Stomach (tissue), 9 donors: ENCODE data around the gene FMC1. TPM values are rescaled to one million over a fixed set of nuclear protein-coding genes. Genes with fewer than 3 reads are reported as not detected.
"Not testable (repeated sequence)": the region's sequence is repeated elsewhere in the genome, so short reads cannot be mapped to it uniquely, and the experiment has no call there.

Source experiments
- DNase-seq, 2 donors: peaks; one replicate each; pipeline versions ENCODE4 v3.0.0 to v3.0.0-alpha.2; 2013 to 2019
- H3K27ac ChIP-seq, 5 donors: fragments of 200-600 bp in 4 of 5; sonication (generic) in 4 of 5; one replicate each; pipeline ENCODE4 v1.5.1; 2013 to 2019; ENCODE audit warnings: mild to moderate bottlenecking in 1 of 5, moderate library complexity in 1 of 5
- H3K27me3 ChIP-seq, 3 donors: fragments of 200-600 bp; sonication (generic); one replicate each; pipeline ENCODE4 v1.5.1; 2017 to 2019; ENCODE audit warnings: mixed run types in 1 of 3
- H3K36me3 ChIP-seq, 4 donors: fragments of 200-600 bp; sonication (generic); 1 replicate in 3 of 4; 2 replicates in 1 of 4; pipeline ENCODE4 v1.5.1; 2016 to 2019
- H3K4me1 ChIP-seq, 4 donors: fragments of 200-600 bp; sonication (generic); one replicate each; pipeline ENCODE4 v1.5.1; 2016 to 2019
- H3K4me3 ChIP-seq, 4 donors: fragments of 200-600 bp; sonication (generic) in 3 of 4; one replicate each; pipeline ENCODE4 v1.5.1; 2016 to 2019; ENCODE audit warnings: mild to moderate bottlenecking in 1 of 4
- H3K9me3 ChIP-seq, 4 donors: fragments of 200-600 bp; sonication (generic); one replicate each; pipeline ENCODE4 v1.5.1; 2016 to 2019
- EP300 ChIP-seq: sonication (generic); formaldehyde crosslinking; IDR thresholded peaks from one replicate; pipeline ENCODE4 v1.6.1; 2017; ENCODE audit warnings: antibody characterized with exemption
- POLR2A ChIP-seq, 4 donors: fragments of 450-650 bp; IDR thresholded peaks; one replicate each; pipeline ENCODE4 v1.6.1; 2016; ENCODE audit warnings: antibody characterized with exemption in 4 of 4, control low read depth in 2 of 4, mild to moderate bottlenecking in 1 of 4, moderate library complexity in 1 of 4
- POLR2AphosphoS5 ChIP-seq, 3 donors: sonication (generic); formaldehyde crosslinking; IDR thresholded peaks; one replicate each; pipeline ENCODE4 v1.6.1; 2016; ENCODE audit warnings: antibody characterized with exemption in 3 of 3
- WGBS, 5 donors: extraction: QIAGEN DNeasy Blood & Tissue Kit in 3 of 5; methylation state at CpG; one replicate each; pipeline versions ENCODE4 v1.1.5 to v1.1.7; 2013 to 2018; 5-methylcytosine and 5-hydroxymethylcytosine counted together
- intact Hi-C: fragments of 100-400 bp; cut with DNase I; formaldehyde crosslinking; loops from one replicate; pipeline ENCODE4 v1.15.1; 2023; ENCODE audit warnings: low total_unique reads
- polyA plus RNA-seq, 3 donors: library from polyadenylated mRNA; stranded (reverse); fragments of 200-250 nt; gene quantifications; one replicate each; pipeline ENCODE4 v1.2.3, GENCODE V29; 2013
- total RNA-seq, 5 donors: library from RNA; depleted of rRNA; stranded (reverse); fragments of >200 nt; gene quantifications; one replicate each; pipeline versions ENCODE4 v1.1.0 to v1.2.3, GENCODE V29; 2014 to 2016
- TF ChIP-seq, protein P1 (sequence below), 7 experiments: fragments of 450-650 bp in 4 of 7; fragments of 200-600 bp in 3 of 7; sonication (generic) in 3 of 7; IDR thresholded peaks; one replicate each; pipeline ENCODE4 v1.5.1; 2016 to 2019; ENCODE audit warnings: antibody characterized with exemption in 7 of 7, control low read depth in 2 of 7, mild to moderate bottlenecking in 1 of 7
- donor health status: healthy with polysubstance abuse.
- donor health status: Bipolar disorder and iron deficiency.
- donor health status: healthy.

FMC1 gene
- total and polyA plus RNA-seq, 8 donors: 6.2 to 42.6 (median 13.6) TPM; not detected in 1

DNA sequence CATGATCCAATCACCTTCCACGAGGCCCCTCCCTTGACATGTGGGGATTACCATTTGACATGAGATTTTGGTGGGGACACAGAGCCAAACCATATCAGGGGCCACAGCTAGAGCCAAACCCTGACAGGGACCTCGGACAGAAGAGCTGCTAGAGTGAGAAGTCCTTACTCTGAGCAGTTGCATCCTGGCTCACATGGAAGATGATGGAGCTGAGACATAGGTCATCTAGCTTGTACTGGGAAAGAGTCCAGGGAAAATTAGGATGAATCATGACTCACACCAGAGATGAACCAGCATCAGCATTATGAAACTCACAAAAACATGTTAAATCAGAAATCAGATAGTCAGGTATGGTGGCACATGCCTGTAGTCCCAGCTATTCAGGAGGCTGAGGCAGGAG, 12.8 kb upstream of the FMC1 start:
- TF ChIP-seq POLR2A (IDR thresholded peaks at IDR 0.05): no peak
- no peak for TF ChIP-seq POLR2AphosphoS5 (IDR thresholded peaks at IDR 0.05)
- TF ChIP-seq, protein P1, sequence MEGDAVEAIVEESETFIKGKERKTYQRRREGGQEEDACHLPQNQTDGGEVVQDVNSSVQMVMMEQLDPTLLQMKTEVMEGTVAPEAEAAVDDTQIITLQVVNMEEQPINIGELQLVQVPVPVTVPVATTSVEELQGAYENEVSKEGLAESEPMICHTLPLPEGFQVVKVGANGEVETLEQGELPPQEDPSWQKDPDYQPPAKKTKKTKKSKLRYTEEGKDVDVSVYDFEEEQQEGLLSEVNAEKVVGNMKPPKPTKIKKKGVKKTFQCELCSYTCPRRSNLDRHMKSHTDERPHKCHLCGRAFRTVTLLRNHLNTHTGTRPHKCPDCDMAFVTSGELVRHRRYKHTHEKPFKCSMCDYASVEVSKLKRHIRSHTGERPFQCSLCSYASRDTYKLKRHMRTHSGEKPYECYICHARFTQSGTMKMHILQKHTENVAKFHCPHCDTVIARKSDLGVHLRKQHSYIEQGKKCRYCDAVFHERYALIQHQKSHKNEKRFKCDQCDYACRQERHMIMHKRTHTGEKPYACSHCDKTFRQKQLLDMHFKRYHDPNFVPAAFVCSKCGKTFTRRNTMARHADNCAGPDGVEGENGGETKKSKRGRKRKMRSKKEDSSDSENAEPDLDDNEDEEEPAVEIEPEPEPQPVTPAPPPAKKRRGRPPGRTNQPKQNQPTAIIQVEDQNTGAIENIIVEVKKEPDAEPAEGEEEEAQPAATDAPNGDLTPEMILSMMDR (IDR thresholded peaks at IDR 0.05): no peak
- no peak for TF ChIP-seq EP300

DNA sequence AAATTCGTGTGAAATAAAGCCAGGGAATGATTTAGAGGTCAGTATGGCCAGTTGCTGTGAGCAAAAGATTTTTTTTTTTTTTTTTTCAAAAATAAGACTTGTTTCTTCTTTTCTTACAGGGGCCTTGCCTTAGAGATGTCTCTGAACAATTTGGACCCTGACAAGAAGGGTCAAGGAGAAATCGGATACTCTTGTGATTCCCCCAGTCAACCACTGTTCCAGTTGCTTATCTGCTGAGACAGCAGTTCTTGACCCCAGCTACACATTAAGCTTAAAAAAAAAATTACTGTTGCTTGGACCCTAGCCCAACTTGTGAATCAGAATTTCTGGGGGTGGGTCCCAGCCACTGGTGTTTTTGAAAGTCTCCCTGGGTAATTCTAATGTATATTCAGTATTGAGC, 12.0 kb upstream of the FMC1 start:
- Histone ChIP-seq H3K27me3 (no peaks in the 10 kb centered on the region), H3K4me1 (peaks cover 0 to 4% (median 0%) of the 10 kb centered on the region in 4 donors), H3K9me3 (no peaks in the 10 kb centered on the region), H3K36me3 (no peaks in the 10 kb centered on the region), H3K4me3 (no peak overlapping the region), H3K27ac (no peak overlapping the region)
- intact Hi-C loops: no loop called here
- TF ChIP-seq EP300 (no peak), POLR2AphosphoS5 (IDR thresholded peaks at IDR 0.05) (no peak), POLR2A (IDR thresholded peaks at IDR 0.05) (no peak)
- TF ChIP-seq, protein P1 (IDR thresholded peaks at IDR 0.05): no peak
- 39 to 68% (median 55%) methylated on average over 2 of the region's 2 CpGs for WGBS, 5 donors
- DNase-seq: peak in 1 of 2 donors; percentile 13

More for the DNA sequence above, 12.8 kb upstream of the FMC1 start:
- H3K4me1 ChIP-seq: peaks cover 0 to 4% (median 0%) of the 10 kb centered on the region in 4 donors
- no peak overlapping the region for H3K27ac ChIP-seq
- H3K36me3 ChIP-seq: no peaks in the 10 kb centered on the region
- peak in 1 of 2 donors; percentile 12 for DNase-seq
- H3K27me3 ChIP-seq: no peaks in the 10 kb centered on the region
- WGBS, 5 donors: 63 to 80% (median 70%) methylated on average over 2 of the region's 2 CpGs
- no peaks in the 10 kb centered on the region for H3K9me3 ChIP-seq
- H3K4me3 ChIP-seq: no peak overlapping the region
- intact Hi-C loops: no loop called here

DNA sequence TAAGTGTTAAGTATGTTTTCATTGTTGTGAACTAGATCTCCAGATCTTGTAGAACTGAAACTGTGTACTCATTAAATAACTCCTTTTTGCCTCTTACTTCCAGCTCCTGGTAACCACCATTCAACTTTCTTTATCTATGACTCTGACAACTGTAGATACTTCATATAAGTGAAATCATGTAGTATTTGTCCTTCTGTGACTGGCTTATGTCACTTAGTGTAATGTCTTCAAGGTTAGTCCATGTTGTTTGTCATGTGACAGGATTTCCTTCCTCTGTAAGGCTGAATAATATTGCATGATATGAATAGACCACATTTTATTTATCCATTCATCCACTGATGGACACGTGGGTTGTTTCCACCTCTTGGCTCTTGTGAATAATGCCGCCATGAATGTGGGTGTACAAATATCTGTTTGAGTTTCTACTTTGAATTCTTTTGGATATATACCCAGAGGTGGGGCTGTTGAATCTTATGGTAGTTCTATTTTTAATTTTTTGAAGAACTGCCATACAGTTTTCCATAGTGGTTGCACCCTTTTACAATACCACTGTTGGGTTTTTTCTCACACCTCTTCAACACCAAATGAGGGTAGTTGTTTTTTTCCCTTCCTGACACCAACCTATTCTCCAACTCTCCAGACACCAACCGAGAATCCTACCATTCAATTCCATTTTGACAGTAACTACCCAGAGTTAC, 10.7 kb upstream of the FMC1 start:
- intact Hi-C loops: no loop called here
- TF ChIP-seq EP300 (no peak), POLR2A (IDR thresholded peaks at IDR 0.05) (no peak), POLR2AphosphoS5 (IDR thresholded peaks at IDR 0.05) (no peak)
- TF ChIP-seq, protein P1 (IDR thresholded peaks at IDR 0.05): no peak
- no peaks in the 10 kb centered on the region for H3K36me3 ChIP-seq
- H3K4me1 ChIP-seq: peaks cover 0 to 4% (median 0%) of the 10 kb centered on the region in 4 donors
- no peaks in the 10 kb centered on the region for H3K27me3 ChIP-seq
- no peak overlapping the region for H3K27ac ChIP-seq
- DNase-seq: no peak
- no peak overlapping the region for H3K4me3 ChIP-seq
- no peaks in the 10 kb centered on the region for H3K9me3 ChIP-seq
- WGBS, 5 donors: 72 to 86% (median 85%) methylated on average over 3 of the region's 3 CpGs

DNA sequence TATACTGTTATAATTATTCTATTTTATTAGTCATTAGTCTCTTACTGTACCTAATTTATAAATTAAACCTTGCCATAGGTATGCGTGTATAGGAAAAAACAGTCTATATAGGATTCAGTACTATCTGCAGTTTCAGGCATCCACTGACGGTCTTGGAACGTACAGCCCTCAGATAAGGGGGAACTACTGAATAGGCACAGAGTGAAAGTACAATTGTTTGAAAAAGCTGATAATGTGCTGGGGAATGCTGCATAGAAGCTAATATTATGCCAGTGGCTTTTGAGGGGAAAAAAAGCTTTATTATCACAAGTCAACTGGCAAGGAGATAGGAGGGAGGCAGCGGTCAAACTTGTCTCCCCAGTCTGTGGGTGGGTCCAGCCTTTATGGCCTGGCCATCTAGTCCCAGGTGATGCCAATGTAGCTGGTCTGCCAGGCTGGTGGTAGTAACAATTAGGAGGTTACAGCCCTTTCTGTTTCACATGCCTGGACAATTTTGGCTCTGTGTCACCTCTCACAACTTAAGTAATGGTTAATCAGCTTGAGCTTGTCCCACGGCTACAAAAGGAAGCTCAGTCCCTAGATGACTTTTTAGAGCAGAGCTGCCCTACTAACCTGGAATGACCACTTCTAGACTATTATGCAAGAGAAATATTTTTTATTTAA, 8.3 kb upstream of the FMC1 start:
- Histone ChIP-seq H3K9me3 (no peaks in the 10 kb centered on the region), H3K36me3 (no peaks in the 10 kb centered on the region), H3K4me3 (no peak overlapping the region), H3K27me3 (no peaks in the 10 kb centered on the region), H3K27ac (peak overlapping the region in 2 of 5 donors; percentile 1 to 10), H3K4me1 (peaks cover 0 to 4% (median 0%) of the 10 kb centered on the region in 4 donors)
- TF ChIP-seq EP300: no peak
- TF ChIP-seq POLR2A (IDR thresholded peaks at IDR 0.05): no peak
- TF ChIP-seq, protein P1 (IDR thresholded peaks at IDR 0.05): no peak
- no peak for TF ChIP-seq POLR2AphosphoS5 (IDR thresholded peaks at IDR 0.05)
- DNase-seq: peak; percentile 29 to 39
- intact Hi-C loops: no loop called here
- WGBS, 5 donors: 26 to 51% (median 41%) methylated on average over 5 of the region's 5 CpGs

DNA sequence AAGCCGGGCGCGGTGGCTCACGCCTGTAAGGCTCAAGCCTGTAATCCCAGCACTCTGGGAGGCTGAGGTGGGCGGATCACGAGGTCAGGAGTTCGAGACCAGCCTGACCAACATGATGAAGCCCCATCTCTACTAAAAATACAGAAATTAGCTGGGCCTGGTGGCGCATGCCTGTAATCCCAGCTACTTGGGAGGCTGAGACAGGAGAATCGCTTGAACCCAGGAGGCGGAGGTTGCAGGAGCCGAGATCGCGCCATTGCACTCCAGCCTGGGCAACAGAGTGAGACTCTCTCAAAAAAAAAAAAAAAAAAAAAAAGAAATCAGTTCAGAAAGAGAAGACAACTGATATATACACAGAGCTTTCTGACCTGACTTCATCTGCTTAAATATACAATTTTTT, 7.7 kb upstream of the FMC1 start:
- intact Hi-C loops, H3K27me3 ChIP-seq, H3K4me1 ChIP-seq, H3K4me3 ChIP-seq, H3K36me3 ChIP-seq, DNase-seq, H3K9me3 ChIP-seq: not testable (repeated sequence)
- H3K27ac ChIP-seq: peak overlapping the region in 2 of 5 donors; percentile 1 to 10
- 71 to 86% (median 78%) methylated on average over 13 of the region's 13 CpGs for WGBS, 5 donors
